GM23338 (cell line): ENCODE results near the gene STK31. TPM values are rescaled to one million over a fixed set of nuclear protein-coding genes. Genes with fewer than 3 reads are reported as not detected.

Experiments used
- ATAC-seq: fragments of 200-7000 bp; cut with Tn5 transposase; 3 replicates; pipeline ENCODE4 v1.9.1; 2020
- DNase-seq: peaks from one replicate; pipeline ENCODE4 v3.0.0-alpha.2; 2015; ENCODE audit warnings: low spot score
- H2AFZ ChIP-seq: fragments of 200-600 bp; sonication (generic); 2 replicates; pipeline ENCODE4 v1.8.0; 2016; ENCODE audit warnings: antibody characterized with exemption, mild to moderate bottlenecking, moderate library complexity
- H3F3A ChIP-seq: fragments of 200-600 bp; sonication (generic); replicated peaks from 2 replicates; pipeline ENCODE4 v1.8.0; 2017; ENCODE audit warnings: antibody characterized with exemption, mixed run types, low read depth
- H3K27ac ChIP-seq: fragments of 200-600 bp; sonication (generic); 2 replicates; pipeline ENCODE4 v1.6.1; 2016; ENCODE audit warnings: low read depth
- H3K27me3 ChIP-seq: fragments of 200-600 bp; sonication (generic); 2 replicates; pipeline ENCODE4 v1.8.0; 2016; ENCODE audit warnings: mild to moderate bottlenecking, mixed run types, moderate library complexity; ENCODE audit not compliant: insufficient read depth
- H3K36me3 ChIP-seq: fragments of 200-600 bp; sonication (generic); 2 replicates; pipeline ENCODE4 v1.8.0; 2016; ENCODE audit warnings: mild to moderate bottlenecking; ENCODE audit not compliant: insufficient read depth
- H3K4me1 ChIP-seq: fragments of 200-600 bp; sonication (generic); 2 replicates; pipeline ENCODE4 v1.8.0; 2016; ENCODE audit warnings: mild to moderate bottlenecking, moderate library complexity; ENCODE audit not compliant: insufficient read depth
- H3K4me2 ChIP-seq: fragments of 200-600 bp; sonication (generic); 2 replicates; pipeline ENCODE4 v1.7.1; 2017; ENCODE audit warnings: mixed run types
- H3K4me3 ChIP-seq: fragments of 200-600 bp; sonication (generic); 2 replicates; pipeline ENCODE4 v1.6.1; 2016; ENCODE audit warnings: mixed run types
- H3K79me2 ChIP-seq: fragments of 200-600 bp; sonication (generic); replicated peaks from 2 replicates; pipeline ENCODE4 v1.8.0; 2017; ENCODE audit warnings: mild to moderate bottlenecking; ENCODE audit not compliant: insufficient read depth
- H3K9me2 ChIP-seq: fragments of 200-600 bp; sonication (generic); 2 replicates; pipeline ENCODE4 v1.8.0; 2017; ENCODE audit not compliant: insufficient read depth
- H4K20me1 ChIP-seq: fragments of 200-600 bp; sonication (generic); replicated peaks from 2 replicates; pipeline ENCODE4 v1.8.0; 2017; ENCODE audit warnings: mild to moderate bottlenecking; ENCODE audit not compliant: insufficient read depth
- H3K27ac Mint-ChIP-seq: 2 replicates; pipeline ENCODE4 v1.8.0; 2020; ENCODE audit warnings: inconsistent platforms, mild to moderate bottlenecking, moderate library complexity, mixed read lengths
- H3K27me3 Mint-ChIP-seq: 3 replicates; pipeline ENCODE4 v1.8.0; 2022; ENCODE audit warnings: low read depth, mild to moderate bottlenecking, moderate library complexity, mixed read lengths, inconsistent platforms; ENCODE audit not compliant: insufficient read depth, poor library complexity
- H3K36me3 Mint-ChIP-seq: 3 replicates; pipeline ENCODE4 v1.8.0; 2021; ENCODE audit warnings: low read depth, mild to moderate bottlenecking, inconsistent platforms, moderate library complexity, mixed read lengths
- H3K4me1 Mint-ChIP-seq: 3 replicates; pipeline ENCODE4 v1.8.0; 2020; ENCODE audit warnings: mild to moderate bottlenecking, inconsistent platforms, mixed read lengths
- H3K4me3 Mint-ChIP-seq: 3 replicates; pipeline ENCODE4 v1.8.0; 2021; ENCODE audit warnings: moderate library complexity, mild to moderate bottlenecking, inconsistent platforms, mixed read lengths
- H3K9me3 Mint-ChIP-seq: 3 replicates; pipeline ENCODE4 v1.8.0; 2020; ENCODE audit warnings: moderate library complexity, mild to moderate bottlenecking, inconsistent platforms, mixed read lengths
- CREB1 ChIP-seq: fragments of 250-450 bp; sonication (Bioruptor Pico); IDR thresholded peaks from 2 replicates; pipeline ENCODE4 v1.5.0; 2020; ENCODE audit warnings: low read depth, mild to moderate bottlenecking, moderate library complexity
- ETS1 ChIP-seq: IDR thresholded peaks from 2 replicates; pipeline ENCODE4 v1.6.1; 2016; ENCODE audit warnings: antibody characterized with exemption
- EZH2 ChIP-seq: fragments of 200-600 bp; sonication (generic); IDR thresholded peaks from one replicate; pipeline ENCODE4 v1.8.0; 2017; ENCODE audit warnings: antibody characterized with exemption, mild to moderate bottlenecking, low read depth; ENCODE audit not compliant: unreplicated experiment
- EZH2phosphoT487 ChIP-seq: fragments of 200-600 bp; sonication (generic); IDR thresholded peaks from one replicate; pipeline ENCODE4 v1.8.1; 2018; ENCODE audit warnings: antibody characterized with exemption; ENCODE audit not compliant: unreplicated experiment
- JUNB ChIP-seq: IDR thresholded peaks from one replicate; pipeline ENCODE4 v1.6.1; 2016; ENCODE audit warnings: antibody characterized with exemption; ENCODE audit not compliant: unreplicated experiment
- NANOG ChIP-seq: IDR thresholded peaks from 2 replicates; pipeline ENCODE4 v1.6.1; 2016; ENCODE audit warnings: antibody characterized with exemption, borderline replicate concordance
- POLR2AphosphoS5 ChIP-seq: IDR thresholded peaks from 2 replicates; pipeline ENCODE4 v1.6.1; 2016; ENCODE audit warnings: antibody characterized with exemption, low read depth
- ZNF114 ChIP-seq: fragments of 250-450 bp; sonication (Bioruptor Pico); IDR thresholded peaks from 2 replicates; pipeline ENCODE4 v1.5.0; 2020; ENCODE audit warnings: mild to moderate bottlenecking, moderate library complexity
- ZNF331 ChIP-seq: fragments of 250-450 bp; sonication (Bioruptor Pico); IDR thresholded peaks from 2 replicates; pipeline ENCODE4 v1.5.0; 2020; ENCODE audit warnings: low read depth, mild to moderate bottlenecking, moderate library complexity
- polyA plus RNA-seq: library from polyadenylated mRNA; unstranded; fragments of >200 nt; fragmentation: Nextera tagmentation; extraction: Ambion mirVana; gene quantifications from 2 replicates; pipeline ENCODE4 v1.2.1, GENCODE V29; 2016
- total RNA-seq: library from RNA; depleted of rRNA; stranded (reverse); fragments of >200 nt; shearing (Covaris generic); gene quantifications from 2 replicates; pipeline ENCODE4 v1.2.3, GENCODE V29; 2014
- TF ChIP-seq, protein P1 (sequence below): IDR thresholded peaks from one replicate; pipeline ENCODE4 v1.6.1; 2018; ENCODE audit warnings: antibody characterized with exemption; ENCODE audit not compliant: unreplicated experiment
- TF ChIP-seq, protein P2 (sequence below), 2 experiments: fragments of 200-600 bp in 1 of 2; sonication (generic) in 1 of 2; conservative IDR thresholded peaks; 2 replicates each; pipeline versions ENCODE4 v1.5.1 to v1.6.1; 2016 to 2017; ENCODE audit warnings: antibody characterized with exemption in 2 of 2, low read depth in 2 of 2, mild to moderate bottlenecking in 2 of 2, moderate library complexity in 1 of 2

The STK31 gene
- total and polyA plus RNA-seq, 2 experiments from 2014 or later: 0.31 to 0.55 TPM

GRCh38 chr7:23765943-23766342, 55.9 kb downstream of the STK31 start (continued):
- TF ChIP-seq, protein P1, sequence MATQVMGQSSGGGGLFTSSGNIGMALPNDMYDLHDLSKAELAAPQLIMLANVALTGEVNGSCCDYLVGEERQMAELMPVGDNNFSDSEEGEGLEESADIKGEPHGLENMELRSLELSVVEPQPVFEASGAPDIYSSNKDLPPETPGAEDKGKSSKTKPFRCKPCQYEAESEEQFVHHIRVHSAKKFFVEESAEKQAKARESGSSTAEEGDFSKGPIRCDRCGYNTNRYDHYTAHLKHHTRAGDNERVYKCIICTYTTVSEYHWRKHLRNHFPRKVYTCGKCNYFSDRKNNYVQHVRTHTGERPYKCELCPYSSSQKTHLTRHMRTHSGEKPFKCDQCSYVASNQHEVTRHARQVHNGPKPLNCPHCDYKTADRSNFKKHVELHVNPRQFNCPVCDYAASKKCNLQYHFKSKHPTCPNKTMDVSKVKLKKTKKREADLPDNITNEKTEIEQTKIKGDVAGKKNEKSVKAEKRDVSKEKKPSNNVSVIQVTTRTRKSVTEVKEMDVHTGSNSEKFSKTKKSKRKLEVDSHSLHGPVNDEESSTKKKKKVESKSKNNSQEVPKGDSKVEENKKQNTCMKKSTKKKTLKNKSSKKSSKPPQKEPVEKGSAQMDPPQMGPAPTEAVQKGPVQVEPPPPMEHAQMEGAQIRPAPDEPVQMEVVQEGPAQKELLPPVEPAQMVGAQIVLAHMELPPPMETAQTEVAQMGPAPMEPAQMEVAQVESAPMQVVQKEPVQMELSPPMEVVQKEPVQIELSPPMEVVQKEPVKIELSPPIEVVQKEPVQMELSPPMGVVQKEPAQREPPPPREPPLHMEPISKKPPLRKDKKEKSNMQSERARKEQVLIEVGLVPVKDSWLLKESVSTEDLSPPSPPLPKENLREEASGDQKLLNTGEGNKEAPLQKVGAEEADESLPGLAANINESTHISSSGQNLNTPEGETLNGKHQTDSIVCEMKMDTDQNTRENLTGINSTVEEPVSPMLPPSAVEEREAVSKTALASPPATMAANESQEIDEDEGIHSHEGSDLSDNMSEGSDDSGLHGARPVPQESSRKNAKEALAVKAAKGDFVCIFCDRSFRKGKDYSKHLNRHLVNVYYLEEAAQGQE: no peak
- no peak for TF ChIP-seq EZH2phosphoT487
- TF ChIP-seq POLR2AphosphoS5: no peak
- TF ChIP-seq ZNF331 (CRISPR knock-in tag): no peak

DNA sequence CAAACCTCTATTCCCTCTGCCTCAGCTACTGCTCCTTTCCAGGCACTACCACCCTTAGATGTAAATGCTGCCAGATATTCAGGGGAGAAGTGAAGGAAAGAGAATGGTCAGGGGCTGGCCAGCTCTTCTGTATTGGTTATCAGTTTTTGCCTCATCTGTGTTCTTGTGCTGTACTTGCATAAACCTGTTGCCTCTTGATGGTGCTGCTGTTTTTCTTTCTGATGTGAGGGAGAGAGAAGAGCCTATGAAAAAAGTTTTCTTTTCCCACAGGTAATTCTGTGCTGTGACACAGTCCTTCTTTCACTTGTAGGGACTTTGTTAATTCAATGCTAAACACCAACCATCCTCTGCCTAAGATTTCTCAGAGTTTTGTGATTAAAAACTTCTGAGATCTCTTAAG, 57.5 kb downstream of the STK31 start:
- H3K36me3 Mint-ChIP-seq: no peaks in the 10 kb centered on the region
- TF ChIP-seq ZNF331 (CRISPR knock-in tag) (no peak), EZH2phosphoT487 (no peak), CREB1 (CRISPR knock-in tag) (no peak), POLR2AphosphoS5 (no peak)
- TF ChIP-seq, protein P2, sequence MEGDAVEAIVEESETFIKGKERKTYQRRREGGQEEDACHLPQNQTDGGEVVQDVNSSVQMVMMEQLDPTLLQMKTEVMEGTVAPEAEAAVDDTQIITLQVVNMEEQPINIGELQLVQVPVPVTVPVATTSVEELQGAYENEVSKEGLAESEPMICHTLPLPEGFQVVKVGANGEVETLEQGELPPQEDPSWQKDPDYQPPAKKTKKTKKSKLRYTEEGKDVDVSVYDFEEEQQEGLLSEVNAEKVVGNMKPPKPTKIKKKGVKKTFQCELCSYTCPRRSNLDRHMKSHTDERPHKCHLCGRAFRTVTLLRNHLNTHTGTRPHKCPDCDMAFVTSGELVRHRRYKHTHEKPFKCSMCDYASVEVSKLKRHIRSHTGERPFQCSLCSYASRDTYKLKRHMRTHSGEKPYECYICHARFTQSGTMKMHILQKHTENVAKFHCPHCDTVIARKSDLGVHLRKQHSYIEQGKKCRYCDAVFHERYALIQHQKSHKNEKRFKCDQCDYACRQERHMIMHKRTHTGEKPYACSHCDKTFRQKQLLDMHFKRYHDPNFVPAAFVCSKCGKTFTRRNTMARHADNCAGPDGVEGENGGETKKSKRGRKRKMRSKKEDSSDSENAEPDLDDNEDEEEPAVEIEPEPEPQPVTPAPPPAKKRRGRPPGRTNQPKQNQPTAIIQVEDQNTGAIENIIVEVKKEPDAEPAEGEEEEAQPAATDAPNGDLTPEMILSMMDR (conservative IDR thresholded peaks at IDR 0.05; ENCODE audit: low read depth in 2 of 2): peak in 1 of 2 experiments; percentile 36; a peak in 2 of 4 replicates
- no peaks in the 10 kb centered on the region for H3K27me3 ChIP-seq
- no peak overlapping the region for H3K27ac Mint-ChIP-seq
- H3K9me2 ChIP-seq: no peaks in the 10 kb centered on the region
- no peaks in the 10 kb centered on the region for H3K36me3 ChIP-seq
- no peak overlapping the region for H3K27ac ChIP-seq
- no peaks in the 10 kb centered on the region for H4K20me1 ChIP-seq
- no peak overlapping the region for H3K4me2 ChIP-seq
- H3F3A ChIP-seq: no peaks in the 10 kb centered on the region
- H2AFZ ChIP-seq: no peak overlapping the region
- peaks cover 2% of the 10 kb centered on the region for H3K27me3 Mint-ChIP-seq
- no peak overlapping the region for H3K4me3 Mint-ChIP-seq
- no peak for DNase-seq
- no peak overlapping the region for H3K4me3 ChIP-seq
- H3K4me1 ChIP-seq: peaks cover 10% of the 10 kb centered on the region
- H3K4me1 Mint-ChIP-seq: peaks cover 7% of the 10 kb centered on the region
- H3K79me2 ChIP-seq: no peaks in the 10 kb centered on the region
- H3K9me3 Mint-ChIP-seq: no peaks in the 10 kb centered on the region
- no peak for ATAC-seq

GRCh38 chr7:23768022-23768421, 58.0 kb downstream of the STK31 start:
- Histone ChIP-seq H3K27ac (no peak overlapping the region), H3K79me2 (no peaks in the 10 kb centered on the region), H2AFZ (no peak overlapping the region), H3F3A (no peaks in the 10 kb centered on the region), H4K20me1 (no peaks in the 10 kb centered on the region), H3K27me3 (no peaks in the 10 kb centered on the region), H3K9me2 (no peaks in the 10 kb centered on the region), H3K4me3 (no peak overlapping the region), H3K36me3 (no peaks in the 10 kb centered on the region), H3K4me1 (peaks cover 11% of the 10 kb centered on the region), H3K4me2 (no peak overlapping the region)
- ATAC-seq (no peak), DNase-seq (no peak)
- Mint-ChIP-seq H3K36me3 (no peaks in the 10 kb centered on the region), H3K27me3 (peaks cover 2% of the 10 kb centered on the region), H3K9me3 (peaks cover 2% of the 10 kb centered on the region; the same call in 1 of the 3 replicates), H3K4me1 (peaks cover 11% of the 10 kb centered on the region), H3K27ac (no peak overlapping the region), H3K4me3 (no peak overlapping the region)
- TF ChIP-seq EZH2phosphoT487: no peak
- TF ChIP-seq NANOG: no peak
- no peak for TF ChIP-seq CREB1 (CRISPR knock-in tag)
- TF ChIP-seq ZNF114 (CRISPR knock-in tag): no peak
- no peak for TF ChIP-seq ETS1
- TF ChIP-seq, protein P2 (conservative IDR thresholded peaks at IDR 0.05; ENCODE audit: low read depth in 2 of 2): no peak
- TF ChIP-seq POLR2AphosphoS5: no peak
- no peak for TF ChIP-seq EZH2
- TF ChIP-seq JUNB: no peak
